HG02973 (cell line): ENCODE measurements around the gene CAMKK2.
"Not testable (repeated sequence)": the region's sequence is repeated elsewhere in the genome, so short reads cannot be mapped to it uniquely, and the experiment has no call there.

Experiments
- ATAC-seq: cut with Tn5 transposase; IDR thresholded peaks from one replicate; pipeline ENCODE4 v1.9.1; 2021; ENCODE audit warnings: moderate library complexity; ENCODE audit not compliant: unreplicated experiment

The CAMKK2 gene

GRCh38 chr12:121202407-121203355 lies 93.8 kb downstream of the CAMKK2 start:
- no peak for ATAC-seq

GRCh38 chr12:121201140-121201539 lies 95.4 kb downstream of the CAMKK2 start:
- ATAC-seq, result not testable (repeated sequence)

GRCh38 chr12:121198949-121199348 lies 97.6 kb downstream of the CAMKK2 start:
- ATAC-seq, result no peak

- no peak for ATAC-seq
Observed at GRCh38 chr12:121196902-121197301, 99.6 kb downstream of the CAMKK2 start.

- no peak for ATAC-seq
Observed at GRCh38 chr12:121191151-121191550, 105.4 kb downstream of the CAMKK2 start.

GRCh38 chr12:121190523-121191031 lies 105.9 kb downstream of the CAMKK2 start:
- no peak for ATAC-seq

- no peak for ATAC-seq
Observed at GRCh38 chr12:121189619-121190155, 106.8 kb downstream of the CAMKK2 start.

- no peak for ATAC-seq
Observed at GRCh38 chr12:121189131-121189530, 107.4 kb downstream of the CAMKK2 start.

GRCh38 chr12:121188227-121188626 lies 108.3 kb downstream of the CAMKK2 start:
- ATAC-seq, result no peak
